ENCODE results near the gene UBR7. TPM values are rescaled to one million over a fixed set of nuclear protein-coding genes. Genes with fewer than 3 reads are reported as not detected.
A peak's percentile ranks its signal among the peaks of the same experiment; 100 is the strongest.
"Not testable (repeated sequence)": the region's sequence is repeated elsewhere in the genome, so short reads cannot be mapped to it uniquely, and the experiment has no call there.

Gene UBR7
- total RNA-seq, 1 donor from 2014 or later = 25.2 TPM

DNA sequence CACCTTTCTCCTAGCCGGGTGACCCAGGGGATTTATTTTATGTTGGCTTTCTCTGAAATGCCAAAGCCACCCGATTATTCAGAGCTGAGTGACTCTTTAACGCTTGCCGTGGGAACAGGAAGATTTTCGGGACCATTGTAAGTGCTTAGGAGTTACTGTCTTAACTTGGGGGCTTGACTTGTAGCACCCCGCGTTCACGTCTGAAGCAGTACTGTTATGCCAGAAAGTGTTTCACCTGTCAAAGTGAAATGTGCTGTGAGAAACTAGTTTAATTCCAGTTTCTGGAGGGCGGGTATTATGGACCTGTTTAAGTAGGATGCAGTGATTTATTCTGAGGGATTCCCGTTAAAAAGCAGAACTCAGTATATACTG, 21.7 kb upstream of the UBR7 start:
- intact Hi-C loops (cut with DNase I) = loop anchor here (1.0 to 2.0 kb wide), 2 partner anchors 22 to 69 kb away; partner anchors contain the start of genes GON7 and UBR7

DNA sequence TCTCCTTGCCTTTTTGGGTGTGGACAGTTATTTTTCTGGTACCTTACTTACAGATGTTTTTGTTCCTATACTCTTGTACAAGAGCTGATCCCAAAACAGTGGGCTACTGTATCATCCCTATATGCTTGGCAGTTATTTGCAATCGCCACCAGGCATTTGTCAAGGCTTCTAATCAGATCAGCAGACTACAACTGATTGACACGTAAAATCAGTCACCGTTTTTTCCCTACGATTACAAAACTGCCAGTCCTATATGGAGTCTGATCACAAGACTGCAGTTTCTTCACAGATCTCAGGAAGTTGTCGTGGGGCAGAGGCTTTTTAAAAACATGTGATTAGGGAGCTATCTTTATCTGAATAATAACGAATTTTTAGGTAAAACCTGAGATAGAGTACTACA, 20.6 kb upstream of the UBR7 start:
- DNase-seq (ENCODE audit: low spot score) = no peak
- intact Hi-C loops (cut with DNase I) = no loop called here

More for the DNA sequence above, 21.7 kb upstream of the UBR7 start:
- DNase-seq (ENCODE audit: low spot score) = no peak

DNA sequence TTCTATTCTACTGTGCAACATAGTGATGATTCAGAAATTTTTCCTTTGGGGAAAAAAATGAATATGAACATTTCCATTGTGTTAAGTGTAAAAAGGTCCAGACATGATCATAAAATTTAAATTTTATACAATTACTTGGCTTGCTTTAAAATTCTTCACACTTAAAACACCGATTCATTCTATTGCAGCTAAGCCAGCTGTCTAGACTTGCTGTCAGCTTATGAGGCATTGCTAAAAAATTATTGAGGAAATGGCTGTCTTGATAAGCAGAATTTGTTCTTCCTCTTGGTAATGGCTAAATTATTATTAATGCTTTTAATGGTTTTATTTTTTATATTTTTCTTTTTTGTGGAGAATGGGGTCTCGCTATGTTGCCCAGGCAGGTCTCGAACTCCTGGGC, 20.1 kb upstream of the UBR7 start:
- DNase-seq (ENCODE audit: low spot score) = no peak

DNA sequence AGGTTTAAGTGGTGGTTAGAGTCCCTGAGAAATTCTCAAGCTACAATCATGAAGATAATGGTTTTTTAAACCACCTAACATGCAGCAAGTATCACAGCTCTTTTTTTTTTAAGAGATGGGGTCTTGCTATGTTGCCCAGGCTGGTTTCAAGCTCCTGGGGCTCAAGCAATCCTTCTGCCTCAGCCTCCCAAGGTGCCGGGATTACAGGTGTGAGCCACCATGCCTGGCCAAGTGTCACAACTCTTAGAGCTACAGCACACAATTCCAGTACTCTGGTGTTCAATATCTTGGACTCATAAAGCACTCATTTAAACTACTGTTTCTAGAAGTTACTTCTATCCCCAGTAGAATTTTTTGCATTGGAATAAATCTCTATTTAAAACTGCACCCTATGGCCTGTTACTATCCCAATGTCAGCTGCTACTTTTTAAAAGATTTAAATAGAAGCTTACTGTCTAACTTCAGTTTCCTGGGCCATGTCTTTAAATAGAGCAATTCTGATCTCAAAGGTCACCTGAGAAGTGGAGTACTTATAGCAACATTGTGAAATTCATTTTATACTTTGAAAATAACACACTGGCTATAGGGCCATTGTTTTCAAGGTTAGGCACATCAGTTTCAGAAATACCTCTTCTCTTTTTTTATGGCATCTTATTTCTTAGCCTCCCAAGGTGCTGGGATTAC, 11.6 kb upstream of the UBR7 start:
- intact Hi-C loops (cut with DNase I) = no loop called here

More for the DNA sequence above, 20.1 kb upstream of the UBR7 start:
- intact Hi-C loops (cut with DNase I) = no loop called here

DNA sequence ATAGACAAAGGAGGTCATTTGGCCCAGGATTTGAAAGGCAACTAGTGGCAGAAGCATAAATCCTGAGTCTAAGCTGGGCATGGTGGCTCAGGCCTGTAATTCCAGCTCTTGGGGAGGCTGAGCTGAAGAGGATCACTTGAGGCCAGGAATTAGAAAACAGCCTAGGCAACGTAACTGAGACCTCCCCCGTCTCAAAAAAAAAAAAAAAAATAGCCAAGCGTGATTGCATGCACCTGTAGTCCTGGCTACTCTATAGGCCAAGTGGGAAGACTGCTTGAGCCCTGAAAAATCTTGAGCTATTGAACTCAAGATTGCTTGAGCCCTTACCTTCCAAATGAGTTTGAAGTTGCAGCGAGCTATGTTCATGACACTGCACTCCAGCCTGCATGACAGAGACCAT, 8.0 kb upstream of the UBR7 start:
- DNase-seq (ENCODE audit: low spot score) = no peak
- intact Hi-C loops (cut with DNase I) = no loop called here

More for the DNA sequence above, 11.6 kb upstream of the UBR7 start:
- DNase-seq (ENCODE audit: low spot score) = no peak

DNA sequence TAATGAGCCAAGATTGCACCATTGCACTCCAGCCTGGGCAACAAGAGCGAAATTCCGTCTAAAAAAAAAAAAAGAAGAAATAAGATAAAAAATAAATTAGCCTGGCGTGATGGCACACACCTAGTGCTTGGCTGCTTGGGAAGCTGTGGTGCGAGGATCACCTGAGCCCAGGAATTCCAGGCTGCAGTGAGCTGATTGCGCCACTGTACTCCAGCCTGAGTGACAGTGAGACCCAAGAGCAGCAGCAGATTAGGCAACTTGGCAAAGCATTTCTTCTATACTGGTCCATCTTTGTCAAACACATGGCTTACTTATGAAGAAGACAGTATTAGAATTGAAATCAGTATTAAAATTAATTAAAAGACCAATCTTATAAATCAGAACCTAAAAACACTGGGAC, 6.5 kb upstream of the UBR7 start:
- intact Hi-C loops (cut with DNase I) = loop anchor here (10.0 kb wide), 1 partner anchor 414 kb away; no protein-coding TSS in a partner anchor

DNA sequence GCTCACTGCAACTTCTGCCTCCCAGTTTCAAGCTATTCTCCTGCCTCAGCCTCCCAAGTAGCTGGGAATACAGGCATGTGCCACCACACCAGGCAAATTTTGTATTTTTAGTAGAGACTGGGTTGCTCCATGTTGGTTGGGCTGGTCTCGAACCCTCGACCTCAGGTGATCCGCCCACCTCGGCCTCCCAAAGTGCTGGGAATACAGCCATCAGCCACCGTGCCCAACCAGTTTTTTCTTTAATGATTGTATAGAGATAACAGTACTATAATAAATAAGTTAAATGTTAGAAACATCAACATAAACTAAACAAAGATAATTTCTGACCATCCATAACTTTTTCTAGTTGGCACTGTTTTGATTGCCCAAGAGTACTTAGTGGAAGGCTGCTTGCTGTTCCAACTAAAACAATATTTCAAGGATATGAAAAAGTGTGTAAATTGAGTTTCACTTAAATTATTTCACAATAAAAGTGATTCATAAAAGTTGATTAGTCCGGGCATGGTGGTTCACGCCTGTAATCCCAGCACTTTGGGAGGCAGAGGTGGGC, 5.8 kb upstream of the UBR7 start:
- DNase-seq (ENCODE audit: low spot score) = no peak
- intact Hi-C loops (cut with DNase I) = loop anchor here (10.0 kb wide), 1 partner anchor 414 kb away; no protein-coding TSS in a partner anchor

More for the DNA sequence above, 6.5 kb upstream of the UBR7 start:
- no peak for DNase-seq (ENCODE audit: low spot score)

DNA sequence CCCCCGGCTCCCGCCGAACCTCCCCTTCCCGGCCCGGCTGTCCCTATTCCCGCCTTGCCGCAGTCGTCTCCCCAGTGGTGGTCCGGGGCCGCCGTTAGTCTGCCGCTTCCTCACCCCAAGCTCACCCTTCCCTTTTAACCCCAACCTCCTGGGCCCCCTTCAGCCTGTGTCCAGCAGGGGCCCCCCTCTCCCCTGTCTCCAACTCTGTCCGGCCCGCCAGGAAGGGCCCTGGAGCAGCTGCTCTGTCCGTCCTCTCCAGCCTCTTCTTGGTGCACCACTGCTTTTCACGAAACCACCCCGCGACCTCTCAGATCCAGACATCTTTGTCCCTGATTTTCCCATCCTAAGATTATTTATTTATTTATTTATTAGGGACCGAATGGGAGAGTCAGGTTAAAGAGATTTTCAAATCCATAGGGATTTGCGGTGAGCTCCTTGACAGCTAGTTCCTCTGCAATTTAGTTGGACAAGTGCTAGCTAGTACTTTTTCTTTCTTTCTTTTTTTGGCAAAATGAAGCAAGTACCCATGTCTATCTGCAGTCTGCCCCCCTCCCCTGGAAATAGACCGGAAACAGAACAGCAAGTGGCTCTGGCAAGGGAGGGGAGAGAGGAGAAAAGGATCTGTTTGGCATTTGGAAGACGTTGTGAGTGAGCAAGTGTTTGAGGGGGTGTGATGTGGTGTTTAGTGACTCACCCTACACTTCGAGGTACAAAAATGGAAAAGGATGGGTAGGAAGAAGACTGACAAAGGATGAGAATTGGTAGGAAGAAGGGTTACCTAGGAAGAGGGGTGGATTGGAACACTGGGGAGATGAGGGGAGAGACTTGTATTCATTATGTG, 632 bp downstream of the UBR7 start:
- intact Hi-C loops (cut with DNase I) = loop anchor here (1.0 to 10.0 kb wide), 3 partner anchors 22 to 407 kb away; partner anchors contain the start of genes BTBD7 and LYSET
- DNase-seq (ENCODE audit: low spot score) = peak; percentile 83

DNA sequence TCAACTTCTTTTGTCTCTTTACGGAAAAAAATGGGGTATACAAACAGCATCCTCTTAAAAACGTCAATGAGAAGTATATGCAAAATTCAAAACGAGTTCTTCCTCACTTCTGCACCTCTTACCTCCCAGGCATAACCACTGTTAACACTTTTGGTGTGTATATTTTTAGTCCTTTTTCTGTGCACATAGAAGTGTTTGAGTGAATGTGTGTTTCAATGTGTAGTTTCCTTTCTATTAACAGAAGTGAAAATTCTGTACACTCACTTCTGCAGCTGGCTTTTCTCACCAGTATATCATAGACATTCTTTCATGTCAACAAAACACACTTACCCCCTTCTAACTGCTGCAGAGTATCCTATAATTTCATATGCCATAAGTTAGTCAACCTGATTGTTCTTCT, 5.4 kb downstream of the UBR7 start:
- intact Hi-C loops (cut with DNase I) = no loop called here
- no peak for DNase-seq (ENCODE audit: low spot score)

DNA sequence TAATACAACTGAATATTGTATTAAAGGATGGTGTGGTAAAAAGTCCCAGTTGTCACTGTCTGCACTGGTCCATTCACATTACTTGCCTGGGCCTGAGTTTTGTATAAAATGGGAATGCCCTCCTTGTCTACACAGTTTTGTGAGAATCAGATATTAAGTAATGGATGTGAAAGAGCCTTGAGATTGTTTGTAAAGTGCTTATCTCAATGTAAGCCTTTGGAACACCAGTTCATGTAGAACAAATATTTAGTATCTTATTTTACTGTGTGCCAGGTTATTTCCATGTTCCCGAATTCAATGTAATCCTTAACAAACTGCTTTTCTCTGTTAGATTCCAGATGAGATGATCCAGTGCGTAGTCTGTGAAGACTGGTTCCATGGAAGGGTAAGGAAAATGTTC, 7.5 kb downstream of the UBR7 start:
- intact Hi-C loops (cut with DNase I) = no loop called here

DNA sequence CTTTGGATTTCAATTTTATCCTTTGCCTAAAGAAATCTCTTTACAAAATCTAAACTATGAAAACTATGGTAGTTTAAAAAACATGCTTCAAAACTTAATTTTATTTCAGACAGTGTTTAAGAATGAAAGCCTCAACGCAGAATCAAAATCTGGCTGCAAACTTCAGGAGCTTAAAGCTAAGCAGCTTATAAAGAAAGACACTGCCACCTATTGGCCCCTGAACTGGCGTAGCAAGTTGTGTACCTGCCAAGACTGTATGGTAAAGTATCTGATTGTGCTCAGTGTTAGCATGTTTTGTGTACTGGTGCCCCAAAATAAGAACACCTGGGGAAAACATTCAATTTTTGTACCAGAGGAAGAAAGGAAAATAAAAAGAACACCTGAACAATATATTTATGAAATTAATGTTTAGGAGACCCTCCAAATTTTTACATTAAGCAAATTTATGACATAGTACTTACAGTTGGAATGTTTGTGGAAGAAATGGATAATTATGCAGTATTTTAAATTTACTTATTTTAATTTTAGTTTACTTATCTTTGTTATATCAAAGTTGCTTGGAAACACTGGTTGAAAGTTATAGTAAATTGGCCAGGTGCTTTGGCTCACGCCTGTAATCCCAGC, 12.2 kb downstream of the UBR7 start:
- DNase-seq (ENCODE audit: low spot score) = no peak
- intact Hi-C loops (cut with DNase I) = no loop called here

More for the DNA sequence above, 7.5 kb downstream of the UBR7 start:
- DNase-seq (ENCODE audit: low spot score) = no peak

DNA sequence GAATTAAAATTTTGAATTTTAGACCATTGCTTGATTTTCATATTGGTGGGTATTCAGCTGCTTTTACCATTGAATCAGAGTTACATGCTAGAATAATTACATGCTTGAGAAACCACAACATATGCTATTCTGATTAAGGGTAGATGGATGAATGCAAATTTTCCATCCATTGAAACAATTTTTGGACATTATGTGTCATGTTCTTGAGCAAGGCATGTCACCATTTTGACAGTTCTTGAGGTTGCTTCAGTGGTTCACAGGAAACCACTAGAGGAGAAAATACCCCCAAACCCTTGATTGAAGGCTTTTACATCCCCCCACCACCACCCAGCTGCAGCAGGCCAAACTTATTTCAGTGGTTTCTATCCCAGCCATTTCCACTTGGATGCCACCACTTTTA, 13.5 kb downstream of the UBR7 start:
- intact Hi-C loops (cut with DNase I) = no loop called here

DNA sequence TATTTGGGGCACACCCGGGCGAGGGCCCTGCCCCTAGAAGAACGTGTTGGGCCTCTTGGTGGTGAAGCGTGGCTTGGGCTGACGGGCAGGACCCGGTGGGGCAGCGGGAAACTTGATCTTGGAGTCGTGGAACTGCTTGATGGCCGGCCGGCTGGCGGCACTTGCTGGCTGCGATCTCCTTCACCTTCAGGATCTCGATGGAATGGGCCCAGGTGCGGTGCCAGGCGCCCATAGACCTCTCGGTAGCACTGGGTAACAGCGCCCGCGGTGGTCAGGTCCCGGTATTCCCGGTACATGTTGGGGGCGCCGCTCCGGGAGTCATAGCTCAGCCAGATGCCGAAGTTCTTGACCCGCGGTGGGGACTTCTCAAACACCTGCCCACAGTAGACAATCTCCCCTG, 16.5 kb downstream of the UBR7 start:
- DNase-seq (ENCODE audit: low spot score) = no peak
- intact Hi-C loops (cut with DNase I) = no loop called here

More for the DNA sequence above, 13.5 kb downstream of the UBR7 start:
- DNase-seq (ENCODE audit: low spot score) = no peak

DNA sequence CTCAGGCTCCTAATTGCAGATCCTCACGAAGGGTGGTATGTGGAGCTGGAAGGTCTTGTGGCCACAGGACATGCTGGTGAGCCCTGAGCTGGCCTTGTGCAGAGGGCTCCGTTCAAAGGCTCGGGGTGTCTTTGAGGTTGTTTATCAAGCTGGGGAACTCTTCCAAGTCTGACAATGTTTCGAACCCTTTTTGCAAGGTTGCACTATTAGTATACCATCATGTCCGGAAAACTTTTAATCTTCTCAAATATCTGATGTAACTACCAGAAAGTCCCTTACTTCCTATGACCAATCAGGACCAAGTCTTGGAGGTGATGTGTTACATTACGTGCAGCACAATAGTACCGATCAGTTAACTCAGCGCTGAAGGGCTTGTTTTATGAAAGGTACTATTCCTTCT, 21.5 kb downstream of the UBR7 start:
- intact Hi-C loops (cut with DNase I) = no loop called here
- no peak for DNase-seq (ENCODE audit: low spot score)

DNA sequence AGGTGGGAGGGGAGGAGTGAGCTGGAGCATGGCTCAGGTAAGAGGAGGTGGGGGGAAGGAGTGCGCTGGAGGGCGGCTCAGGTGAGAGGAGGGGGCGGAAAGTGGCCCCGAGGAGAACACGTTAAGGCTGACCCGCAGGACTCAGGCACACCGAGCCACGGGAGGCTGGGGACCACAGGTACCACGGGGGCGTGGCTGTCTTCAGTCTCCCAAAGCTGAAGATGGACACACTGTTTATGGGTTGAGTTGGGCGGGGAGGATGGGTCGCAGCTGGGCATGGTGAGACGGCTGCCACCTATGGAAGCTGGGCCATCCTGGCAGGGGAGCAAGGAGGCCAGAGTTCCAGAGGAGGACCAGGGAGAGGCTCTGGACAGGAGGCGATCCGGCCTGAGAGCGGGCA, 23.5 kb downstream of the UBR7 start:
- intact Hi-C loops (cut with DNase I) = loop anchor here (10.0 kb wide), 1 partner anchor 314 kb away; no protein-coding TSS in a partner anchor
- no peak for DNase-seq (ENCODE audit: low spot score)

DNA sequence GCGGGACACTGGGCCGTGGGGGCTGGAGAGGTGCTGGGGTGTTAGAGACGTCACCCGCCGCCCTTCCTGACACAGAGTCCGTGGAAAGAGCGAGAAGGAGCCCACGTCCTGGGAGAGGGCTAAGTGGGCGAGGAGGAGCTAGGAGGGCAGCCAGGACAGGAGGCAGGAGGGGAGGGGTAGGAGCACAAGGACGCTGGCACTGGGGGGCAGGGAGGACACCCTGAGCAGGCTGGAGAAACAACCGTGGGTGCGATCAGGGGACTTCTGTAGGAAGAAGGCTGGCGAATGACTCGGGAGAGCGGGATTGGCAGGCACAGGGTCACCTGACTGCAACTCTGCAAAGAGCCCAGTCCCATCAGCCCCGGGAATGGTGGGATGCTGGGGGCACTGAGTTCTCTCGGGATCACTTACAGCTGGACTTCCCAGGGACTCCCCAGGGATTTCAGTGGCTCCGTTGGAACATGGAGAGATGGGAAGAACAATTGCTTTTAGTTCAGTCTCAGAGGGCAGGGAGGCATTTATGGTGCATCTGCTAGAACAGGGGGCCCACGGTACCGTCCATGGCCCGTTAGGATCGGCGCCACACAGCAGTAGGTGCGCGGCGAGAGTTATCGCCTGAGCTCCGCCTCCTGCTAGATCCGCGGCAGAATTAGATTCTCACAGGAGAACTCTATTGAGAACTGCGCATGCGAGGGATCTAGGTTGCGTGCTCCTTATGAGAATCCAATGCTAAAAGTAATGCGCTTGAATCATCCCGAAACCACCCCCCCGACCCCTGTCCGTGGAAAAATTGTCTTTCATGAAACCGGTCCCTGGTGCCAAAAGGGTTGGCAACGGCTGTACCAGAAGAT, 24.3 kb downstream of the UBR7 start:
- intact Hi-C loops (cut with DNase I) = loop anchor here (10.0 kb wide), 1 partner anchor 313 kb away; no protein-coding TSS in a partner anchor
- no peak for DNase-seq (ENCODE audit: low spot score)

DNA sequence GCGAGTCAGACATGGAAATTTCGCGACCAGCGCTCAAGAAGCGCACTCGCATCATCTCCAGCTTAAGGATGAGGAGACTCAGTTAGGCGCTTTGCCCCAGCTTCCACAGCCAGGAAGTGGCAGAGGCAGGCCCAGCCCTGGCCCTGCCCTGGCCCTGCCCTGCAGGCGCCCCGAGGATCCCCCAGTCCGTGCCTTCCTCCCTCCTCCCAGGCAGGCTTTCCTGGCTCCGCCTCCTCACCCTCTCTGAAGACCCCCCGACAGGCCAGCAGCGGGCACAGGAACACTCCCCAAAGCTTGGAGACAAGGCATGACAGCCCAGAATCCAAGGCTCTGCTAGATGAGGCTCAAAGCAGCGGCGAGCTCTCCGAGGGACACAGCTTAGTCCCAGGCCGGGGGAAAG, 25.1 kb downstream of the UBR7 start:
- no peak for DNase-seq (ENCODE audit: low spot score)
- intact Hi-C loops (cut with DNase I) = loop anchor here (10.0 kb wide), 1 partner anchor 313 kb away; no protein-coding TSS in a partner anchor

DNA sequence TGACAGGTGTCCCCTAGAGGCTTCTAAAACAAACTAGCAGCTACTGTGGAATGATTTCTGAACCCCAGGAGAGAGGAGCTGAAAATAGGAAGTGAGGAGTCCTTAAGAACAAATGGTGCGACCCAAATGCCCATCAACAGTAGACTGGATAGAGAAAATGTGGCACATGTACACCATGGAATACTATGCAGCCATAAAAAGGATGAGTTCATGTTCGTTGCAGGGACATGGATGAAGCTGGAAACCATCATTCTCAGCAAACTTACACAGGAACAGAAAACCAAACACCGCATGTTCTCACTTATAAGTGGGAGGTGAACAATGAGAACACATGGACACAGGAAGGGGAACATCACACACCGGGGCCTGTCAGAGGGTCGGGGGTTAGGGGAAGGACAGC, 26.0 kb downstream of the UBR7 start:
- intact Hi-C loops (cut with DNase I) = loop anchor here (10.0 kb wide), 1 partner anchor 312 kb away; no protein-coding TSS in a partner anchor
- not testable (repeated sequence) for DNase-seq (ENCODE audit: low spot score)

DNA sequence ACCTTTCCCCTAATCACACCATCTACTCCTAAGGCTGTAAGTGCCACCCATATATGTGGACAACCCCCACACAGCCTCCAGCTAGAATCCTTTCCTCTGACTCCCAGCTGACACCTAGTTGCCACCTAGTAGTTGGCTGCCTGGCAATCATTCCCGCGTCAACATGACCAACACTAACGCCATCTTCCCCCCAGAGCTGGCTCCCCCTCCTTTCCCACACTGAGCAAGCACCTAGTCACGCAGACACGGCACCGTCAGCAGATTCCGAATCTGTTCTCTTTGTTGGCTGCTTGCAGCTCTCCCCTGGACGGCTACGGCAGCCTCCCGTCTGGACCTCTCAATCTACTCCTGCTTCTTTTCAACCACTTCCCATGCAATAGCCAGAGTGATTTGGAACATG, 27.7 kb downstream of the UBR7 start:
- intact Hi-C loops (cut with DNase I) = loop anchor here (10.0 kb wide), 1 partner anchor 310 kb away; no protein-coding TSS in a partner anchor
- no peak for DNase-seq (ENCODE audit: low spot score)
